ENCODE data around the gene SLC25A36.

SLC25A36 gene, protein sequence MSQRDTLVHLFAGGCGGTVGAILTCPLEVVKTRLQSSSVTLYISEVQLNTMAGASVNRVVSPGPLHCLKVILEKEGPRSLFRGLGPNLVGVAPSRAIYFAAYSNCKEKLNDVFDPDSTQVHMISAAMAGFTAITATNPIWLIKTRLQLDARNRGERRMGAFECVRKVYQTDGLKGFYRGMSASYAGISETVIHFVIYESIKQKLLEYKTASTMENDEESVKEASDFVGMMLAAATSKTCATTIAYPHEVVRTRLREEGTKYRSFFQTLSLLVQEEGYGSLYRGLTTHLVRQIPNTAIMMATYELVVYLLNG
- 36.2 to 52.6 reads per million in 2 experiments for total RNA-seq

- DNase-seq (ENCODE audit: low read depth): peak; percentile 92
Measured at GRCh38 chr3:140941434-140942220, at the start of gene SLC25A36. Gene SLC25A36 (plus strand): TSS chr3:140941836. CDS start chr3:140942055, 219 bp downstream.

- no peak for DNase-seq (ENCODE audit: low read depth)
Measured at GRCh38 chr3:140896997-140897396, 44.6 kb upstream of the SLC25A36 start.

DNA sequence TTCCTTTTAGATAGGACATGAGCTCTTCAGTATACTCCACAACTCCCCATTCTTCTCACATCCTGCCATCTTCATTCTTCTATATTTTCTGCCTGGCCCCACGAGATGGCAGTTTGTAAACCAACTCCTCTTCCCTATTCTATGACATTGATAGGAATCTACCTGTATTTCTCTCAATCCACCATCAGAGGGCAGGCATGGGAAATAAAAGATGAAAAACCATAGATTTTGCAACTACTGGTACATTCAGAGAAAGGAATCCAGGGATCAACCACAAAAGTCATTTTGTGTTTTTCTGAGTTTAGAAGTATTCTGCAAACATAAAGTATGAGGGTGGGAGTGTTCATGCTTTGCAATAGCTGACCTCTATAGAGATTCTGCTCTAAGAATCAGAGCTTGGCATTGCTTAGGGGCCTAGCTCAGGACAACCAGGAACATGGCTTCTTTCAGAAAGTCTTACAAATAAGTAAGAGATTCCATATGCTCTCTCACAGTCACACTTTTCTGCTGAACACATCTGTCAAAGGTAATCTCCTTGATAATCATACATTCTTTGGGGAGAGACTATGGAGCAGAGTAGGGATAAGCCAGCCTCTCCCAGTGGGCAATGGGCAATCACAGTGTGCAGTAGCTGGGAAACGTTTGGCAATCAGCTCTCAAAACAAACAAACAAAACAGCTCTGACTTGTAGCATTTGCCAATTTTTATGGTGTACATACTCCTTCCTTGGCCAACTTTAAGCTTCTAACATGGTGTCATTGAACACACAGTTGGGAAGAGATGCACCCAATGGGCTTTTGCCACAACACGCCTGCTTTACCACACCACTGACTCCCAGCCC is 43.1 kb upstream of the SLC25A36 start:
- no peak for DNase-seq (ENCODE audit: low read depth)

DNA sequence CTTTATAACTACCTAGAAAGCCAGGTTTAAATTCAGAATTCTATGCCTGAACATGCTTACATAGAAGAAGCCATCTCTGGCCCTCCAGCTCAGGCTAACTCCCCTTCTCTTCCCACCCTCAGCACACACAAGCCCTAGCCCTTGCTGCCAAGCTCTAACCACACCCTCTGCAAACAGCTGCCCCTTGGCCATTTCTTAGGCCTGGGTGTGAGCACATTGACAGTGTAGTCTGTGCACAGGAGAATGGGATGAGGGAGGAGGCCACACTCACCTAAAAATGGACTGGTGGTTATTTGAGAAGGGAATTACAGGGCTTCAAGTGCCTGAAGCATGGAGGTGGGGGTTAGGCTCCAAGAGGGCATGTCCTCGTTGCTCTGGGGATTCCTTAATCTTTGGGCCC is 42.3 kb upstream of the SLC25A36 start:
- DNase-seq (ENCODE audit: low read depth): no peak

- DNase-seq (ENCODE audit: low read depth): no peak
Measured at GRCh38 chr3:140902791-140903190, 38.8 kb upstream of the SLC25A36 start.

DNA sequence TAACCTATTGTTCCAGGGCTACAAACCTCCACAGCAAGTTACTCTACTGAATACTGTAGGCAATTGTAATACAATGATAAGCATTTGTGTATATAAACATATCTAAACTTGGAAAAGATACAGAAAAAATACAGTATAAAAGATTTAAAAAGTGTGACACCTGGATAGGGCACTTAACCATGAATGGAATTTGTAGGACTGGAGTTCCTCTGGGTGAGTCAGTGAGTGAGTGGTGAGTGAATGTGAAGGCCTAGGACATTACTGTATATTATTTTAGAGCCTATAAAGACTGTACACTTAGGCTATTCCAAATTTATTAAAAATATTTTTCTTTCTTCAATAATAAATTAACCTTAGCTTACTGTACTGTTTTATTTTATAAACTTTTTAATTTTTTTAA is 38.4 kb upstream of the SLC25A36 start:
- no peak for DNase-seq (ENCODE audit: low read depth)

DNA sequence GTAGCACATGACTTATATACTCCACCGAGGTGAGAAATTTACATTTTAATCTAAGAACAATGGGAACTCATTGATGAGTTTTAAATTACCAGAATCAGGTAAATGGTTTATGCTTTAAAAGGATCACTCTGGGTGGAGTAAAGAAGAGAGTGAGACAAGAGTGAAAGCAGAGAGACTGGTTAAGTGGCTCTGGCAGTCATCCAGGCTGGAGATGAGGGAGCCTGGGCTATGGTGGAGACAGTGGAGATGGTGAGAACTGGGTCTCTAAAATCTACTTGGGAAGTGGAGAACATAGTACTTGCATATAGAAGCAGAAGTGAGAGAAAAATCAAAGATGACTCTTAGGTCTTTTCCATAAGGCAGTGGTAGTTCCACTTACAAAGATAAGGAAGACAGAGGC is 37.1 kb upstream of the SLC25A36 start:
- DNase-seq (ENCODE audit: low read depth): no peak

GRCh38 chr3:140905559-140905958 is 36.1 kb upstream of the SLC25A36 start:
- DNase-seq (ENCODE audit: low read depth): no peak

- DNase-seq (ENCODE audit: low read depth): no peak
Measured at GRCh38 chr3:140906785-140907184, 34.9 kb upstream of the SLC25A36 start.

DNA sequence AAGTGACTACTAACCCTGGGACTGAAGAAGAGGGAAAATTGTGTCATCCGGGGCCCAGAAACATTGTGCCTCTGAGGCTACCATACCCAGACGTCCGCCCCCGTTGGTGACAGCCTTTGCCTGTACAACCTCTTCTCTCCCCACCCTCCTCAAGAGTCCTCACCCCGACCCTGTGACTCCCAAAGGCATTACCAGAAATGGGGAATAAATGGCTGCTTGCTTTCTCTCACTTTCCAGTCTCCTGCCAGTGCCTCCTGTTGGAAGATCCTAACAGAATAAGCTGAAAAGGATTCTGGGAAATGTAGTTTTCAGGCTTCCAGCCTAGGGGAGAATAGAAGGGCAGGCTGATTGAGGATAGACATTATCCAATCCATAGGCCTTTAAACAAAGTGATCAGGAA is 30.8 kb upstream of the SLC25A36 start:
- no peak for DNase-seq (ENCODE audit: low read depth)

DNA sequence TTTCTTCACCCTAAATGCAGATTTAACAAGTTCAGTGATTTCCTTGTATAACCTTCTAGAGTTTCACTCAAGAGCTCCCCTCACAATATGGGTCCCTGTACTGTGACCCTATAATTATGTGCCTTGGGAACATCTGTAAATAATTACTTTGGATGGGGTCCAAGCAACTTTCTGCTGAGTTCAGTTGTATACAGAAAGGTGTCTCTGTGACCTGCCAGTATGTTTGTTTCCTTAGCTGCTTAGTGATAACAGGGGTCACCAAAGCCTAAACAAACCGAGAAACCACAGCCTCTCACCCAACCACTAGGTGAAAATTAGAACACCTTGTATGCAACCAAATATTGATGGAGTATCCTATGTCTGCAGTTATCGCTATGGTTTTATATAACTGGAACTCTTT is 29.8 kb upstream of the SLC25A36 start:
- no peak for DNase-seq (ENCODE audit: low read depth)

DNA sequence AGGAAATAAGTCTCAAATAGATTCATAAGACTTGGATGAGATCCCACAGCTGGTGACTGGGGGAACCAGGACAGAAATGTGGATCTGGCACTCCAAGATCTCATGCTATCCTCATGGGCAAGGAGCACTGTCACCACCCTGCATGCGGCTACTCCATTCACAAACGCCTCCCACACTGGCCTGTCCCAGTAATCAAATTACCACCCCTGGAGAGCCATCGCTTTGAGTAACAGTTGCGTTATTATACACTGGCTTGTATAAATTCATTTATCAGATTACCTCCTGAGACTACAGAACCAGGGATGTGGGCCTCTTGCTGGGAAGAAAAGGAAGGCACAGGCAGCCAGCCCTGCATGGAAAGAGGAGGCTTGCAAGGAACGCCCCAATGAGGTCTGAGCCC is 27.9 kb upstream of the SLC25A36 start:
- DNase-seq (ENCODE audit: low read depth): no peak

GRCh38 chr3:140914384-140914945 is 27.2 kb upstream of the SLC25A36 start:
- DNase-seq (ENCODE audit: low read depth): no peak

DNA sequence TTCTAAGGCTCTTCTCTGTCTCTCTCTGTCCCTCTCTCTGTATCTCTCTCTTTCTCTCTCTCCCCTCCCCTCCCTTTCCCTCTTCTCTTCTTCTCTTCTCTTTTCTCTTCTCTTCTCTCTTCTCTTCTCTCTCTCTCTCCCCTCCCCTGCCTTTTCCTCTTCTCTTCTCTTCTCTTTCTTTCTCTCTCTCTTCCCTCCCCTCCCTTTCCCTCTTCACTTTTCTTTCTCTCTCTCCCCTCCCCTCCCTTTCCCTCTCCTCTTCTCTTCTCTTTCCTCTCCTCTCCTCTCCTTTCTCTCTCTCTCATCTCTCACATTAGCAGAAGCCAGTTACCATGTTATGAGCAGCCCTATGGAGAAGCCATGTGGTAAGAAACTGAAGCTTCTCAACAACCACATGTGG is 25.0 kb upstream of the SLC25A36 start:
- no peak for DNase-seq (ENCODE audit: low read depth)

DNA sequence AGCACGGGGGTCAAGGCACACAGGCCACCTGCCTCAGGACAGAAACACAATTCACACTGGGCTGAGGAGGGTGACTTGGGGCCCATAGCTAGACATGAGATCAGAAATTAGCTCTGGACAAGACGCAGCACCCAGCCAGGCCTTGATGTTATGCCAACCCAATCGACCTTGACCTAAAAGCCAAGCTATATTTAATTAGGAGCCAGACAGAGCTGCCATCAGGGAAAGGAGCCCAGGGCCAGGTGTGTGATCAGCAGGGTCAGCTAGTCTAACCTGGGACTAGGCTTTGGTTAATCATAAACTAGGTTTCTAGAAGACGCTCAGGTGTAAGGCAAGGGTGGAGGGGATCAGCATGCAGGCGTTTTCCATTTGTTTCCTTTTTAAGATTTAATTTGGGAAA is 23.9 kb upstream of the SLC25A36 start:
- DNase-seq (ENCODE audit: low read depth): no peak

DNA sequence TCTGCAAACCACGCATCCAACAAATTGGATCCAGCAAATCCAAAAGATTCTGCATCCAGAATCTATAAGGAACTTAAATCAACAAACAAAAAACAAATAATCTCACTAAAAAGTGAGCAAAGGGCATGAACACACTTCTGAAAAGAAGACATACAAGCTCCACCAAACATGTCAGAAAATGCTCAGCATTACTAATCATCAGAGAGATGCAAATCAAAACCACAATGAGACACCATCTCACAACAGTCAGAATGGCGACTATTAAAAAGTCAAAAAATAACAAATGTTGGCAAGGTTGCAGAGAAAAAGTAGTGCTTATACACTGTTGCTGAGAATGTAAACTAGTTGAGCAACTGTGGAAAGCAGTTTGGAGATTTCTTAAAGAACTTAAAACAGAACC is 21.6 kb upstream of the SLC25A36 start:
- DNase-seq (ENCODE audit: low read depth): no peak

DNA sequence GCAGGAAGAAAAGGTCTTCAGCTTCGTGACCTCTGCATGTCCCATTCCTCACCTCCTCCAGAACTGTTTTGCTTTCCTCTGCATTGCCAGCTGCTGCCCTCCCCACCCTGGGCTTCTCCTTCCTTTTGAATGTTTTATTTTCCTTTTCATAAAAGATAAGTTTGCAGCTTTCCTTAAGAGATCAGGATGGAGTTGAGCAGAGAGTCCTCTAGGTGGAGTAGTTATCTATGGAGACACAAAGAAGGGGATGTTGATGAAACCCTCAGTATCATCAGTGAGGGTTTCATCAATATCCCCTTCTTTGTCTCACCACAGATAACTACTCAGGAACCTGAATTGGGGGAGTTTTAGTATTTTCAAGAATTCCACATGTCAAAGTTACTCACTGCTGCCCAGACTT is 19.0 kb upstream of the SLC25A36 start:
- DNase-seq (ENCODE audit: low read depth): no peak

DNA sequence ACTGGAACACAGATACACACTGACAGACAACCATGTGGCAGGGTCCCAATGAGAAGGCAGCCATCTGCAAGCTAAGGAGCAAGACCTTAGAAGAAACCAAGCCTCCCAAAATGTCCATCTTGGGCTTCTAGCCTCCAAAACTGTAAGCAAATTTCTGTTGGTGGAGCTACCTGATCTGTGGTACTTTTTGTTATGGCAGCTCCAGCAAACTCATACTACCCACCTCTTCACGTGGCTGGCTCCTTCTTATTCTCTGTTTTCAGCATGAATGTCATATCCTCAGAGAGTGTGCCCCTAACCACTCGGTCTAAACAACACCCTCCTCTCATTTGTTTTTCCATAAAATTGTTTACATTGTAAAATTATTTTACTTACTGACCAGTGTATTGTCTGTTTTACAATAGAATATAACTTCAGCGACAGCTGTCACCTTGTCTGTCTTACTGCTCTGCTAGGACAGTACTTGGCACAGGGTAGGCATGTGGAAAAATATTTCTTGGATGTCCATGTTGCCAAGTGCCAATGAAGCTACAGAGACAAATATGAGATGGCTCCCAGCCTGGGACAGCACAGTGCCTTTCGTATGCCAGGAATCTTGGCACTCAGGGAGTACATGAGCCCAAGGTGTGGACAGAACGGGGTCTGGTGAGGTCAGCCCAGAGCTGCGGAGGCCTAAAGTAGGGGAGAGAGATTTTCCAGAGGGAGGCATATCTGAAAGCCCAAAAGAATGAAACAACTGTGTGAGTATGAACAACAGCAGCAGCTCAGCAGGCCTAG is 17.4 kb upstream of the SLC25A36 start:
- DNase-seq (ENCODE audit: low read depth): no peak

- DNase-seq (ENCODE audit: low read depth): no peak
Measured at GRCh38 chr3:140927279-140928069, 14.2 kb upstream of the SLC25A36 start.

- no peak for DNase-seq (ENCODE audit: low read depth)
Measured at GRCh38 chr3:140929446-140929845, 12.2 kb upstream of the SLC25A36 start.

All from T follicular helper cell (primary cell).